ENCODE data around the gene C1orf116. TPM values are rescaled to one million over a fixed set of nuclear protein-coding genes. Genes with fewer than 3 reads are reported as not detected.
"Not testable (repeated sequence)": the region's sequence is repeated elsewhere in the genome, so short reads cannot be mapped to it uniquely, and the experiment has no call there.

Gene C1orf116
- total RNA-seq, 3 donors from 2014 or later (not counting 1 experiment from before 2014, with no cell fraction given), result 0.21 to 0.39 (median 0.30) TPM

DNA sequence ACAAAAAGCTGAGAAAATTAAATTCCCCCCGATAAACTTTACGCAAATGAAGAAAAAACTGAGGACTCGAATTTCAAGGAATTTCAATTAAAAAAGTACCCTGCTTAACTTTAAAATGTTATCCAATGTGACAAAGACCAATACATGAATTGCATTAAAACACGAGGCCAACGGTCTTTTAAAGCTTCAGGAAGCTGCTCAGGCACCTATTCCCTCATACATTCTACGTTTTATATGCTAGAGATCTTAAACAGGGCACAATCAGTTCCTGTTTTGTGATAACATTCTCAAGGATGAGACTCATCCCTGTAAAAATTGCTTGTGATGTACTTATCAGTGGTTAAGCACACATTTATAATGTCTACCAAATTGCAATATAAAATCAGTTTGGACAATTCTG lies 15.5 kb upstream of the C1orf116 start:
- H3K27ac Mint-ChIP-seq, result no peak overlapping the region
- H3K36me3 ChIP-seq (ENCODE audit: control insufficient read depth, insufficient read depth, low read length), result peaks cover 40% of the 10 kb centered on the region
- H3K4me1 Mint-ChIP-seq, result peaks cover 58 to 66% of the 10 kb centered on the region in 2 donors
- 93% methylated on average over 6 of the region's 6 CpGs for WGBS (ENCODE audit: insufficient coverage)
- H3K4me3 Mint-ChIP-seq, result no peak overlapping the region
- no peaks in the 10 kb centered on the region for H3K9me3 ChIP-seq (ENCODE audit: control insufficient read depth, insufficient read depth, low read length)
- ATAC-seq (no peak), DNase-seq (no peak)
- TF ChIP-seq, protein P1, sequence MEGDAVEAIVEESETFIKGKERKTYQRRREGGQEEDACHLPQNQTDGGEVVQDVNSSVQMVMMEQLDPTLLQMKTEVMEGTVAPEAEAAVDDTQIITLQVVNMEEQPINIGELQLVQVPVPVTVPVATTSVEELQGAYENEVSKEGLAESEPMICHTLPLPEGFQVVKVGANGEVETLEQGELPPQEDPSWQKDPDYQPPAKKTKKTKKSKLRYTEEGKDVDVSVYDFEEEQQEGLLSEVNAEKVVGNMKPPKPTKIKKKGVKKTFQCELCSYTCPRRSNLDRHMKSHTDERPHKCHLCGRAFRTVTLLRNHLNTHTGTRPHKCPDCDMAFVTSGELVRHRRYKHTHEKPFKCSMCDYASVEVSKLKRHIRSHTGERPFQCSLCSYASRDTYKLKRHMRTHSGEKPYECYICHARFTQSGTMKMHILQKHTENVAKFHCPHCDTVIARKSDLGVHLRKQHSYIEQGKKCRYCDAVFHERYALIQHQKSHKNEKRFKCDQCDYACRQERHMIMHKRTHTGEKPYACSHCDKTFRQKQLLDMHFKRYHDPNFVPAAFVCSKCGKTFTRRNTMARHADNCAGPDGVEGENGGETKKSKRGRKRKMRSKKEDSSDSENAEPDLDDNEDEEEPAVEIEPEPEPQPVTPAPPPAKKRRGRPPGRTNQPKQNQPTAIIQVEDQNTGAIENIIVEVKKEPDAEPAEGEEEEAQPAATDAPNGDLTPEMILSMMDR (IDR thresholded peaks at IDR 0.05), result no peak
- H3K36me3 Mint-ChIP-seq, result peaks cover 5% of the 10 kb centered on the region
- intact Hi-C loops (cut with micrococcal nuclease), result no loop called here
- H3K4me3 ChIP-seq (ENCODE audit: low read length), result no peak overlapping the region
- no peaks in the 10 kb centered on the region for H3K9me3 Mint-ChIP-seq
- H3K27me3 ChIP-seq (ENCODE audit: control insufficient read depth, insufficient read depth, low read length), result no peaks in the 10 kb centered on the region
- H3K27ac ChIP-seq (ENCODE audit: low read length), result no peak overlapping the region
- H3K27me3 Mint-ChIP-seq (ENCODE audit: low read depth in 2 of 2), result no peaks in the 10 kb centered on the region
- peaks cover 15% of the 10 kb centered on the region for H3K4me1 ChIP-seq (ENCODE audit: control insufficient read depth, insufficient read depth, low read length)

DNA sequence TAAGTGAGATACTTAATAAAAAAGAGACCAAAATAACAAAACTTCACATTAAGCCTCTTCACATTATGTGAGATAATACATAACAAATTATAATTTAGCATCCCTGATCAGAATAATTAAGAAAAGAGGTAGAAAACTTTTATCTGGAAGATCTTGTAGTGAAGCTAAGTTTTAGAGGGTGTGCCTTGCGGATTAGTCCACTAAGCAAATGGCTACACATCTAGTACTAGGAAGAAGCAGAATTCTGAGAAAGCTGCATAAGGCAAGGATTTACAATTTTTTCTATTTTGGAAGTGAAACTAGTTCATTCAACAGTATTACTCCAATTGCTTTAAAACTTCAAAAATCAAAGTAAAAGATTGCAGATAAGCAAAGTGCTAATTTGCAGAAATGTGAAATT lies 14.9 kb upstream of the C1orf116 start:
- Histone ChIP-seq H3K27ac (ENCODE audit: low read length) (no peak overlapping the region), H3K4me3 (ENCODE audit: low read length) (no peak overlapping the region), H3K27me3 (ENCODE audit: control insufficient read depth, insufficient read depth, low read length) (no peaks in the 10 kb centered on the region), H3K36me3 (ENCODE audit: control insufficient read depth, insufficient read depth, low read length) (peaks cover 40% of the 10 kb centered on the region), H3K9me3 (ENCODE audit: control insufficient read depth, insufficient read depth, low read length) (no peaks in the 10 kb centered on the region), H3K4me1 (ENCODE audit: control insufficient read depth, insufficient read depth, low read length) (peaks cover 13% of the 10 kb centered on the region)
- intact Hi-C loops (cut with micrococcal nuclease), result no loop called here
- Mint-ChIP-seq H3K4me3 (peak overlapping the region; percentile 13), H3K9me3 (no peaks in the 10 kb centered on the region), H3K4me1 (peaks cover 52 to 64% of the 10 kb centered on the region in 2 donors), H3K27ac (no peak overlapping the region), H3K27me3 (ENCODE audit: low read depth in 2 of 2) (no peaks in the 10 kb centered on the region), H3K36me3 (peaks cover 5% of the 10 kb centered on the region)
- 100% methylated on average over 1 of the region's 1 CpG for WGBS (ENCODE audit: insufficient coverage)
- TF ChIP-seq, protein P1 (IDR thresholded peaks at IDR 0.05), result no peak
- DNase-seq (no peak), ATAC-seq (no peak)

DNA sequence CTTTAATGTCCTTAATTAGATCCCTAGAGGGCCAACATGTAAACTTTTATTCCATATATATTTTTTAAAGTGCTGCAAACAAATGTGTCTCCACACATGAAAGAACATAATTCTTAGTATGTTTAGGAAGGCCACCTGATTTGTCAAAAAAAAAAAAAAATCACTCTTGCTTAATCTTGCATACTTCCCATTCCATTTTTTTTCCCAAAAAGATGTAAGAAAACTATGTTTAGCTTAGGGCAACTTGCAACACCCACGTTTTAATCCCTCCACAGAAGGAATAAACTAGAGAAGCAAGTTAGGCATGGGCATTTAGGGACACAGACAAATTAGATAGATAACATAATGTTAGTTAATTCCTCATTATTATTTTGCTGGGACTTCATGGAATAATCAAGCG lies 12.9 kb upstream of the C1orf116 start:
- TF ChIP-seq, protein P1 (IDR thresholded peaks at IDR 0.05), result no peak
- intact Hi-C loops (cut with micrococcal nuclease), result no loop called here
- Mint-ChIP-seq H3K4me3 (no peak overlapping the region), H3K4me1 (peaks cover 39 to 50% of the 10 kb centered on the region in 2 donors), H3K36me3 (peaks cover 5% of the 10 kb centered on the region), H3K27ac (no peak overlapping the region), H3K9me3 (no peaks in the 10 kb centered on the region), H3K27me3 (ENCODE audit: low read depth in 2 of 2) (no peaks in the 10 kb centered on the region)
- Histone ChIP-seq H3K27ac (ENCODE audit: low read length) (no peak overlapping the region), H3K36me3 (ENCODE audit: control insufficient read depth, insufficient read depth, low read length) (peaks cover 40% of the 10 kb centered on the region), H3K4me1 (ENCODE audit: control insufficient read depth, insufficient read depth, low read length) (no peaks in the 10 kb centered on the region), H3K9me3 (ENCODE audit: control insufficient read depth, insufficient read depth, low read length) (no peaks in the 10 kb centered on the region), H3K4me3 (ENCODE audit: low read length) (no peak overlapping the region), H3K27me3 (ENCODE audit: control insufficient read depth, insufficient read depth, low read length) (no peaks in the 10 kb centered on the region)
- WGBS (ENCODE audit: insufficient coverage), result 96% methylated on average over 1 of the region's 2 CpGs
- ATAC-seq, result no peak
- no peak for DNase-seq

DNA sequence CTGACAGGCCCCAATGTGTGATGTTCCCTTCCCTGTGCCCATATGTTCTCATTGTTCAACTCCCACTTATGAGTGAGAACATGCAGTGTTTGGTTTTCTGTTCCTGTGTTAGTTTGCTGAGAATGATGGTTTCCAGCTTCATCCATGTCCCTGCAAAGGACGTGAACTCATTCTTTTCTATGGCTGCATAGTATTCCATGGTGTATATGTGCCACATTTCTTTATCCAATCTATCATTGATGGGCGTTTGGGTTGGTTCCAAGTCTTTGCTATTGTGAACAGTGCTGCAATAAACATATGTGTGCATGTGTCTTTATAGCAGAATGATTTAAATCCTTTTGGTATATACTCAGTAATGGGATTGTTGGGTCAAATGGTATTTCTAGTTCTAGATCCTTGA lies 8.8 kb upstream of the C1orf116 start:
- WGBS (ENCODE audit: insufficient coverage), result 89% methylated on average over 1 of the region's 2 CpGs
- H3K4me3 Mint-ChIP-seq; ATAC-seq; DNase-seq; H3K9me3 ChIP-seq (ENCODE audit: control insufficient read depth, insufficient read depth, low read length); H3K9me3 Mint-ChIP-seq; H3K36me3 Mint-ChIP-seq; H3K4me1 ChIP-seq (ENCODE audit: control insufficient read depth, insufficient read depth, low read length); H3K27me3 ChIP-seq (ENCODE audit: control insufficient read depth, insufficient read depth, low read length); H3K27ac Mint-ChIP-seq; H3K4me3 ChIP-seq (ENCODE audit: low read length); H3K27ac ChIP-seq (ENCODE audit: low read length); intact Hi-C loops (cut with micrococcal nuclease); H3K27me3 Mint-ChIP-seq (ENCODE audit: low read depth in 2 of 2): not testable (repeated sequence)
- H3K4me1 Mint-ChIP-seq, result peaks cover 20 to 30% of the 10 kb centered on the region in 2 donors
- peaks cover 11% of the 10 kb centered on the region for H3K36me3 ChIP-seq (ENCODE audit: control insufficient read depth, insufficient read depth, low read length)

All from natural killer cell (primary cell).